OCI-LY7 (cell line): ENCODE results near the gene COL4A4.

Experiments used
- EZH2phosphoT487 ChIP-seq: fragments of 200-600 bp; sonication (generic); IDR thresholded peaks from 2 replicates; pipeline ENCODE4 v1.6.1; 2018; ENCODE audit warnings: low read depth, borderline replicate concordance, mild to moderate bottlenecking, mixed run types, antibody characterized with exemption, low read length, moderate library complexity, mixed read lengths
- TF ChIP-seq, protein P1 (sequence below): fragments of 200-600 bp; sonication (generic); conservative IDR thresholded peaks from 2 replicates; pipeline ENCODE4 v1.5.1; 2014; ENCODE audit warnings: mild to moderate bottlenecking, antibody characterized with exemption, low read length, moderate library complexity, mixed read lengths

DNA sequence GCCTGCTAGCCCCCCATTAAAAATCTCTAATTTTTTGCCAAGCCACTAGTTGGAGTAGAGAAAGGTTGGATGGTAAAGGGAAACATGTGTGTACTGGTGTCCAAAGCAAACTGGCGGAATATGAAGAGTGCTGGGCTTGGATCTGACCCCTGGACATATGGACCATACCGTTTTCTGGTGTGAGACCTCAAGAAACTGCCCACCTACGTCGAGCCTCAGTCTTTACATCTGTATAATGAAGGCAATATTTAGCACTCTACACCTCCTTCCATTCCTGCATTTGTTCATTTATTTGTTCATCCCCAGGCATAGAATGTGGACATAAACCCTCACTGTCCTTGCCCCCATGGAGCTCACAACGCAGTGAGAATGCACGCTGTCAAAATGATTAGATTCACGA, 185.7 kb downstream of the COL4A4 start:
- TF ChIP-seq, protein P1, sequence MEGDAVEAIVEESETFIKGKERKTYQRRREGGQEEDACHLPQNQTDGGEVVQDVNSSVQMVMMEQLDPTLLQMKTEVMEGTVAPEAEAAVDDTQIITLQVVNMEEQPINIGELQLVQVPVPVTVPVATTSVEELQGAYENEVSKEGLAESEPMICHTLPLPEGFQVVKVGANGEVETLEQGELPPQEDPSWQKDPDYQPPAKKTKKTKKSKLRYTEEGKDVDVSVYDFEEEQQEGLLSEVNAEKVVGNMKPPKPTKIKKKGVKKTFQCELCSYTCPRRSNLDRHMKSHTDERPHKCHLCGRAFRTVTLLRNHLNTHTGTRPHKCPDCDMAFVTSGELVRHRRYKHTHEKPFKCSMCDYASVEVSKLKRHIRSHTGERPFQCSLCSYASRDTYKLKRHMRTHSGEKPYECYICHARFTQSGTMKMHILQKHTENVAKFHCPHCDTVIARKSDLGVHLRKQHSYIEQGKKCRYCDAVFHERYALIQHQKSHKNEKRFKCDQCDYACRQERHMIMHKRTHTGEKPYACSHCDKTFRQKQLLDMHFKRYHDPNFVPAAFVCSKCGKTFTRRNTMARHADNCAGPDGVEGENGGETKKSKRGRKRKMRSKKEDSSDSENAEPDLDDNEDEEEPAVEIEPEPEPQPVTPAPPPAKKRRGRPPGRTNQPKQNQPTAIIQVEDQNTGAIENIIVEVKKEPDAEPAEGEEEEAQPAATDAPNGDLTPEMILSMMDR = no peak
- no peak for TF ChIP-seq EZH2phosphoT487
